SU-DHL-6 (cell line): ENCODE measurements around the gene ZNF532.

ENCODE experiments used
- EZH2phosphoT487 ChIP-seq: fragments of 200-600 bp; sonication (generic), shearing (Covaris generic); conservative IDR thresholded peaks from 2 replicates; pipeline ENCODE4 v1.6.1; 2018; ENCODE audit warnings: mild to moderate bottlenecking, antibody characterized with exemption, low read length, moderate library complexity, mixed read lengths
- TF ChIP-seq, protein P1 (sequence below): fragments of 200-600 bp; sonication (generic); IDR thresholded peaks from one replicate; pipeline ENCODE4 v1.5.1; 2017; ENCODE audit warnings: antibody characterized with exemption, mild to moderate bottlenecking, low read length, moderate library complexity; ENCODE audit not compliant: insufficient read depth, poor library complexity, severe bottlenecking

- TF ChIP-seq, protein P1, sequence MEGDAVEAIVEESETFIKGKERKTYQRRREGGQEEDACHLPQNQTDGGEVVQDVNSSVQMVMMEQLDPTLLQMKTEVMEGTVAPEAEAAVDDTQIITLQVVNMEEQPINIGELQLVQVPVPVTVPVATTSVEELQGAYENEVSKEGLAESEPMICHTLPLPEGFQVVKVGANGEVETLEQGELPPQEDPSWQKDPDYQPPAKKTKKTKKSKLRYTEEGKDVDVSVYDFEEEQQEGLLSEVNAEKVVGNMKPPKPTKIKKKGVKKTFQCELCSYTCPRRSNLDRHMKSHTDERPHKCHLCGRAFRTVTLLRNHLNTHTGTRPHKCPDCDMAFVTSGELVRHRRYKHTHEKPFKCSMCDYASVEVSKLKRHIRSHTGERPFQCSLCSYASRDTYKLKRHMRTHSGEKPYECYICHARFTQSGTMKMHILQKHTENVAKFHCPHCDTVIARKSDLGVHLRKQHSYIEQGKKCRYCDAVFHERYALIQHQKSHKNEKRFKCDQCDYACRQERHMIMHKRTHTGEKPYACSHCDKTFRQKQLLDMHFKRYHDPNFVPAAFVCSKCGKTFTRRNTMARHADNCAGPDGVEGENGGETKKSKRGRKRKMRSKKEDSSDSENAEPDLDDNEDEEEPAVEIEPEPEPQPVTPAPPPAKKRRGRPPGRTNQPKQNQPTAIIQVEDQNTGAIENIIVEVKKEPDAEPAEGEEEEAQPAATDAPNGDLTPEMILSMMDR = no peak
- TF ChIP-seq EZH2phosphoT487 = no peak
Observed at GRCh38 chr18:58915995-58916394, 51.3 kb downstream of the ZNF532 start.
